AG09309 (cell line): ENCODE data around the gene S100A10.

ENCODE experiments used
- DNase-seq: peaks from one replicate; pipeline ENCODE4 v3.0.0-alpha.2; 2010; ENCODE audit warnings: low read depth
- H3K4me3 ChIP-seq: 2 replicates; pipeline ENCODE4 v1.5.1; 2011; ENCODE audit warnings: mild to moderate bottlenecking, low read depth, low read length, moderate library complexity; ENCODE audit not compliant: control insufficient read depth
- CTCF ChIP-seq: IDR thresholded peaks from 2 replicates; pipeline ENCODE4 v1.5.1; 2011; ENCODE audit warnings: mild to moderate bottlenecking, low read depth, low read length, inconsistent platforms; ENCODE audit not compliant: insufficient read depth, control insufficient read depth; ENCODE audit errors: missing control alignments

Gene S100A10

GRCh38 chr1:151982300-151983005 is 11.2 kb downstream of the S100A10 start:
- DNase-seq = no peak
- no peak overlapping the region for H3K4me3 ChIP-seq

GRCh38 chr1:151981178-151981525 is 12.5 kb downstream of the S100A10 start:
- DNase-seq = no peak
- no peak for TF ChIP-seq CTCF
- H3K4me3 ChIP-seq = no peak overlapping the region

More at GRCh38 chr1:151982300-151983005, 11.2 kb downstream of the S100A10 start:
- no peak for TF ChIP-seq CTCF

- DNase-seq = peak; percentile 95
- H3K4me3 ChIP-seq = no peak overlapping the region
- no peak for TF ChIP-seq CTCF
These were observed 13.1 kb downstream of the S100A10 start for GRCh38 chr1:151980287-151981177.

GRCh38 chr1:151978922-151979321 is 14.7 kb downstream of the S100A10 start:
- TF ChIP-seq CTCF = no peak
- DNase-seq = no peak
- H3K4me3 ChIP-seq = no peak overlapping the region

- no peak for TF ChIP-seq CTCF
- DNase-seq = no peak
- H3K4me3 ChIP-seq = no peak overlapping the region
These were observed 15.9 kb downstream of the S100A10 start for GRCh38 chr1:151977662-151978230.

GRCh38 chr1:151976858-151977257 is 16.8 kb downstream of the S100A10 start:
- no peak overlapping the region for H3K4me3 ChIP-seq
- TF ChIP-seq CTCF = no peak
- DNase-seq = no peak
